ENCODE data around the gene MIEN1. TPM values are rescaled to one million over a fixed set of nuclear protein-coding genes. Genes with fewer than 3 reads are reported as not detected.

Gene MIEN1
- total and polyA plus RNA-seq, 2 of the 13 experiments (the other 11 are each of a cell fraction or from before 2014, with no cell fraction given): 40.6 to 56.6 TPM

GRCh38 chr17:39775031-39775430 lies 44.7 kb upstream of the MIEN1 start (continued):
- TF ChIP-seq DBP (CRISPR knock-in tag; IDR thresholded peaks at IDR 0.05; ENCODE audit: not compliant biosample characterization): no peak
- no peak for TF ChIP-seq EP300 (IDR thresholded peaks at IDR 0.05; ENCODE audit: low read depth in 2 of 2, low read length in 2 of 2)
- TF ChIP-seq EP300 (CRISPR knock-in tag; IDR thresholded peaks at IDR 0.05; ENCODE audit: borderline replicate concordance): no peak

GRCh38 chr17:39774047-39774446 lies 43.7 kb upstream of the MIEN1 start:
- no TSS peak for BruUV-seq (replicated peaks)
- Histone ChIP-seq H3K36me3 (replicated peaks in 1 of 2; ENCODE audit: control insufficient read depth in 1 of 2, insufficient read depth in 2 of 2, low read length in 2 of 2) (no peaks in the 10 kb centered on the region), H3K4me1 (ENCODE audit: insufficient read depth, low read length) (peaks cover 15% of the 10 kb centered on the region), H3K27me3 (ENCODE audit: control insufficient read depth in 1 of 2, insufficient read depth in 2 of 2, low read length in 2 of 2) (peaks cover 0 to 40% of the 10 kb centered on the region in 2 experiments; a peak in 3 of 5 replicates), H3K27ac (ENCODE audit: extremely low read length, insufficient read depth, low read length) (no peak overlapping the region), H4K20me1 (ENCODE audit: insufficient read depth, low read length) (no peaks in the 10 kb centered on the region), H3K9ac (ENCODE audit: insufficient read depth, low read depth, low read length) (no peak overlapping the region), H3K79me2 (ENCODE audit: insufficient read depth, low read length) (no peaks in the 10 kb centered on the region), H2AFZ (ENCODE audit: low read length) (no peak overlapping the region), H3K4me3 (replicated peaks in 1 of 3; ENCODE audit: insufficient read depth in 1 of 3, low read depth in 2 of 3, low read length in 3 of 3) (no peak overlapping the region), H3K4me2 (ENCODE audit: low read depth, low read length) (no peak overlapping the region), H3K9me3 (ENCODE audit: low read length) (no peaks in the 10 kb centered on the region)
- CTCF ChIA-PET (ENCODE audit: low intra/inter-chr PET ratio, low total read pairs): no interaction called here
- POLR2A ChIA-PET: no interaction called here
- in situ Hi-C loops (cut with HindIII; ENCODE audit: extremely low pct_ligation_motif_present, low pct_unique_long_range_greater_than_20kb): no loop called here
- intact Hi-C loops (cut with micrococcal nuclease; ENCODE audit: unreplicated experiment): loop anchor here (10.0 kb wide), 1 partner anchor 91 kb away; the partner anchor contains the start of genes IKZF3 and ZPBP2
- DNase-seq (ENCODE audit: low spot score) (no peak), FAIRE-seq (no peak), ATAC-seq (no peak)
- no peak for TF ChIP-seq ZNF224 (CRISPR knock-in tag; IDR thresholded peaks at IDR 0.05)
- TF ChIP-seq NR2F6 (IDR thresholded peaks at IDR 0.05): peak; percentile 67; the same call in 1 of the 2 replicates
- peak; percentile 68 for TF ChIP-seq NR2F6 (CRISPR knock-in tag; IDR thresholded peaks at IDR 0.05)
- TF ChIP-seq ZNF496 (CRISPR knock-in tag; IDR thresholded peaks at IDR 0.05; ENCODE audit: insufficient replicate concordance): no peak
- TF ChIP-seq HNF4A (CRISPR knock-in tag; IDR thresholded peaks at IDR 0.05): 0 out of 2 replicates have a peak, but pooled peaks have one; percentile 6
- TF ChIP-seq RARA (CRISPR knock-in tag; IDR thresholded peaks at IDR 0.05): peak; percentile 62
- TF ChIP-seq ZNF678 (CRISPR knock-in tag; IDR thresholded peaks at IDR 0.05): no peak
- TF ChIP-seq NR2F1 (CRISPR knock-in tag; IDR thresholded peaks at IDR 0.05): peak; percentile 79 to 90
- no peak for TF ChIP-seq EHMT2 (IDR thresholded peaks at IDR 0.05; ENCODE audit: borderline replicate concordance, low read depth, low read length)
- TF ChIP-seq CEBPG (CRISPR knock-in tag; IDR thresholded peaks at IDR 0.05): no peak
- TF ChIP-seq EP300 (IDR thresholded peaks at IDR 0.05; ENCODE audit: low read depth in 2 of 2, low read length in 2 of 2): 0 out of 4 replicates have a peak, but pooled peaks of 1 of the 2 experiments have one; percentile 9
- no peak for TF ChIP-seq EP300 (CRISPR knock-in tag; IDR thresholded peaks at IDR 0.05; ENCODE audit: borderline replicate concordance)
- no peak for TF ChIP-seq SYNCRIP (IDR thresholded peaks at IDR 0.05; ENCODE audit: insufficient read depth, low read depth, low read length)
- peak; percentile 86 for TF ChIP-seq FOSL2 (CRISPR knock-in tag; IDR thresholded peaks at IDR 0.05)
- peak; percentile 74 for TF ChIP-seq NR2F2 (IDR thresholded peaks at IDR 0.05; ENCODE audit: borderline replicate concordance, low read depth)
- 7% methylated on average over 4 of the region's 4 CpGs for WGBS (ENCODE audit: low lambda C conversion rate)

Measured in HepG2 (cell line).